Activated T-helper 17 cell treated with anti-CD3 and anti-CD28 coated beads, Interleukin-2, amount 50 U/mL, for 72 hours (primary cell): ENCODE measurements around the gene HOXA13. TPM values are rescaled to one million over a fixed set of nuclear protein-coding genes. Genes with fewer than 3 reads are reported as not detected.

Experiments
- ATAC-seq: fragments of 150-1000 bp; cut with Tn5 transposase; replicated peaks from 2 replicates; pipeline ENCODE4 v1.10.0; 2021; ENCODE audit warnings: mild to moderate bottlenecking, moderate library complexity
- H3K27ac Mint-ChIP-seq: one replicate; pipeline ENCODE4 v1.8.0; 2022; ENCODE audit warnings: mixed read lengths
- H3K27me3 Mint-ChIP-seq: one replicate; pipeline ENCODE4 v1.8.0; 2022; ENCODE audit warnings: mixed read lengths
- H3K36me3 Mint-ChIP-seq: one replicate; pipeline ENCODE4 v1.8.0; 2022; ENCODE audit warnings: low read depth, mild to moderate bottlenecking, mixed read lengths
- H3K4me1 Mint-ChIP-seq: one replicate; pipeline ENCODE4 v1.8.0; 2022; ENCODE audit warnings: mixed read lengths
- H3K4me3 Mint-ChIP-seq: one replicate; pipeline ENCODE4 v1.8.0; 2022; ENCODE audit warnings: mild to moderate bottlenecking, mixed read lengths
- H3K9me3 Mint-ChIP-seq: one replicate; pipeline ENCODE4 v1.8.0; 2022; ENCODE audit warnings: mixed read lengths
- total RNA-seq, 2 donors: library from RNA; stranded (reverse); gene quantifications; one replicate each; pipeline ENCODE4 v1.2.3, GENCODE V29; 2022

Gene HOXA13
- total RNA-seq, 2 donors from 2014 or later: not detected

GRCh38 chr7:27185854-27186667 is 13.8 kb downstream of the HOXA13 start:
- peaks cover 24% of the 10 kb centered on the region for H3K36me3 Mint-ChIP-seq
- no peak for ATAC-seq
- H3K27ac Mint-ChIP-seq: no peak overlapping the region
- H3K4me3 Mint-ChIP-seq: peak overlapping the region; percentile 77
- no peaks in the 10 kb centered on the region for H3K9me3 Mint-ChIP-seq
- H3K27me3 Mint-ChIP-seq: peaks cover 63% of the 10 kb centered on the region
- H3K4me1 Mint-ChIP-seq: peaks cover 16% of the 10 kb centered on the region

- Mint-ChIP-seq H3K27ac (no peak within 1 kb of the TSS), H3K4me1 (peaks cover 16% of the 10 kb centered on the region), H3K27me3 (peaks cover 59% of the 10 kb centered on the region), H3K4me3 (peak within 1 kb of the TSS; percentile 77), H3K9me3 (no peaks in the 10 kb centered on the region), H3K36me3 (peaks cover 24% of the 10 kb centered on the region)
- ATAC-seq: peak; percentile 23
These were observed 14.7 kb downstream of the HOXA13 start, which contains the start of gene HOXA11 for GRCh38 chr7:27185013-27185853. Gene HOXA11, minus strand, starts transcription at chr7:27185232. Its CDS starts 88 bp downstream, at chr7:27185144.

GRCh38 chr7:27184337-27185012 is 15.4 kb downstream of the HOXA13 start:
- Mint-ChIP-seq H3K27me3 (peaks cover 57% of the 10 kb centered on the region), H3K4me3 (peak overlapping the region; percentile 77), H3K4me1 (peaks cover 21% of the 10 kb centered on the region), H3K36me3 (peaks cover 24% of the 10 kb centered on the region), H3K9me3 (no peaks in the 10 kb centered on the region), H3K27ac (no peak overlapping the region)
- ATAC-seq: peak; percentile 44

GRCh38 chr7:27183682-27184336 is 16.1 kb downstream of the HOXA13 start:
- peaks cover 24% of the 10 kb centered on the region for H3K36me3 Mint-ChIP-seq

GRCh38 chr7:27182861-27183681 is 16.8 kb downstream of the HOXA13 start:
- peaks cover 57% of the 10 kb centered on the region for H3K27me3 Mint-ChIP-seq
- no peaks in the 10 kb centered on the region for H3K9me3 Mint-ChIP-seq
- ATAC-seq: no peak
- peak overlapping the region; percentile 77 for H3K4me3 Mint-ChIP-seq
- peaks cover 15% of the 10 kb centered on the region for H3K4me1 Mint-ChIP-seq
- H3K36me3 Mint-ChIP-seq: peaks cover 21% of the 10 kb centered on the region
- H3K27ac Mint-ChIP-seq: no peak overlapping the region

More at GRCh38 chr7:27183682-27184336, 16.1 kb downstream of the HOXA13 start:
- Mint-ChIP-seq H3K27me3 (peaks cover 63% of the 10 kb centered on the region), H3K4me3 (peak overlapping the region; percentile 77), H3K4me1 (peaks cover 21% of the 10 kb centered on the region), H3K9me3 (no peaks in the 10 kb centered on the region), H3K27ac (no peak overlapping the region)
- no peak for ATAC-seq

- Mint-ChIP-seq H3K36me3 (peaks cover 17% of the 10 kb centered on the region), H3K9me3 (no peaks in the 10 kb centered on the region), H3K27me3 (peaks cover 60% of the 10 kb centered on the region), H3K27ac (no peak overlapping the region), H3K4me3 (no peak overlapping the region), H3K4me1 (peaks cover 15% of the 10 kb centered on the region)
- ATAC-seq: no peak
These were observed 17.5 kb downstream of the HOXA13 start for GRCh38 chr7:27182285-27182841.

- ATAC-seq: no peak
- peaks cover 15% of the 10 kb centered on the region for H3K4me1 Mint-ChIP-seq
These were observed 18.1 kb downstream of the HOXA13 start for GRCh38 chr7:27181795-27182275.

GRCh38 chr7:27180431-27181420 is 19.2 kb downstream of the HOXA13 start:
- Mint-ChIP-seq H3K27me3 (peaks cover 48% of the 10 kb centered on the region), H3K4me1 (peaks cover 11% of the 10 kb centered on the region), H3K27ac (no peak overlapping the region), H3K9me3 (no peaks in the 10 kb centered on the region), H3K4me3 (no peak overlapping the region), H3K36me3 (peaks cover 11% of the 10 kb centered on the region)
- no peak for ATAC-seq

More at GRCh38 chr7:27181795-27182275, 18.1 kb downstream of the HOXA13 start:
- H3K9me3 Mint-ChIP-seq: no peaks in the 10 kb centered on the region
- peaks cover 17% of the 10 kb centered on the region for H3K36me3 Mint-ChIP-seq
- no peak overlapping the region for H3K4me3 Mint-ChIP-seq
- H3K27ac Mint-ChIP-seq: no peak overlapping the region
- peaks cover 54% of the 10 kb centered on the region for H3K27me3 Mint-ChIP-seq

- peaks cover 2% of the 10 kb centered on the region for H3K36me3 Mint-ChIP-seq
- H3K27ac Mint-ChIP-seq: no peak overlapping the region
- peaks cover 7% of the 10 kb centered on the region for H3K4me1 Mint-ChIP-seq
- H3K4me3 Mint-ChIP-seq: peak overlapping the region; percentile 36
- peak; percentile 59 for ATAC-seq
- peaks cover 47% of the 10 kb centered on the region for H3K27me3 Mint-ChIP-seq
- no peaks in the 10 kb centered on the region for H3K9me3 Mint-ChIP-seq
These were observed 20.1 kb downstream of the HOXA13 start for GRCh38 chr7:27179503-27180430.

- Mint-ChIP-seq H3K4me3 (no peak overlapping the region), H3K27me3 (peaks cover 46% of the 10 kb centered on the region), H3K4me1 (peaks cover 5% of the 10 kb centered on the region), H3K27ac (no peak overlapping the region), H3K36me3 (no peaks in the 10 kb centered on the region), H3K9me3 (no peaks in the 10 kb centered on the region)
- ATAC-seq: no peak
These were observed 20.9 kb downstream of the HOXA13 start for GRCh38 chr7:27179030-27179429.

- Mint-ChIP-seq H3K27ac (no peak overlapping the region), H3K27me3 (peaks cover 46% of the 10 kb centered on the region), H3K4me1 (peaks cover 5% of the 10 kb centered on the region), H3K4me3 (no peak overlapping the region), H3K9me3 (no peaks in the 10 kb centered on the region), H3K36me3 (no peaks in the 10 kb centered on the region)
- ATAC-seq: no peak
These were observed 21.5 kb downstream of the HOXA13 start for GRCh38 chr7:27178366-27178765.
